Activated naive CD8-positive, alpha-beta T cell treated with anti-CD3 and anti-CD28 coated beads, Interleukin-2, amount 10 ng/mL, durations not matched to agents 7 days and 5 days (primary cell): ENCODE results near the gene FAM177B. TPM values are rescaled to one million over a fixed set of nuclear protein-coding genes. Genes with fewer than 3 reads are reported as not detected.
"Not testable (repeated sequence)": the region's sequence is repeated elsewhere in the genome, so short reads cannot be mapped to it uniquely, and the experiment has no call there.

Source experiments
- ATAC-seq: fragments of 150-1000 bp; cut with Tn5 transposase; one replicate; pipeline ENCODE4 v1.10.0; 2021; ENCODE audit warnings: low read depth, moderate library complexity
- POLR2A ChIA-PET: fragments of 350-600 bp; sonication (Branson Sonifier 250); formaldehyde crosslinking; loops from one replicate; lab custom pipeline; 2021; ENCODE audit warnings: antibody characterized with exemption; lab: Charles Lee
- DNase-seq: peaks from one replicate; pipeline ENCODE4 v3.0.0; 2021
- H3K27ac Mint-ChIP-seq: one replicate; pipeline ENCODE4 v1.8.0; 2022; ENCODE audit warnings: mild to moderate bottlenecking, mixed read lengths
- H3K27me3 Mint-ChIP-seq: one replicate; pipeline ENCODE4 v1.8.0; 2022; ENCODE audit warnings: mild to moderate bottlenecking, moderate library complexity, mixed read lengths
- H3K36me3 Mint-ChIP-seq: one replicate; pipeline ENCODE4 v1.8.0; 2021; ENCODE audit warnings: mild to moderate bottlenecking, mixed read lengths
- H3K4me1 Mint-ChIP-seq: one replicate; pipeline ENCODE4 v1.8.0; 2021; ENCODE audit warnings: mixed read lengths
- H3K4me3 Mint-ChIP-seq: one replicate; pipeline ENCODE4 v1.8.0; 2022; ENCODE audit warnings: mild to moderate bottlenecking, moderate library complexity, mixed read lengths
- H3K9me3 Mint-ChIP-seq: one replicate; pipeline ENCODE4 v1.8.0; 2021; ENCODE audit warnings: mixed read lengths
- total RNA-seq, 2 experiments: library from RNA; stranded (reverse); gene quantifications; one replicate each; pipeline ENCODE4 v1.2.3, GENCODE V29; 2021

The FAM177B gene
- total RNA-seq, 2 experiments from 2014 or later = not detected

DNA sequence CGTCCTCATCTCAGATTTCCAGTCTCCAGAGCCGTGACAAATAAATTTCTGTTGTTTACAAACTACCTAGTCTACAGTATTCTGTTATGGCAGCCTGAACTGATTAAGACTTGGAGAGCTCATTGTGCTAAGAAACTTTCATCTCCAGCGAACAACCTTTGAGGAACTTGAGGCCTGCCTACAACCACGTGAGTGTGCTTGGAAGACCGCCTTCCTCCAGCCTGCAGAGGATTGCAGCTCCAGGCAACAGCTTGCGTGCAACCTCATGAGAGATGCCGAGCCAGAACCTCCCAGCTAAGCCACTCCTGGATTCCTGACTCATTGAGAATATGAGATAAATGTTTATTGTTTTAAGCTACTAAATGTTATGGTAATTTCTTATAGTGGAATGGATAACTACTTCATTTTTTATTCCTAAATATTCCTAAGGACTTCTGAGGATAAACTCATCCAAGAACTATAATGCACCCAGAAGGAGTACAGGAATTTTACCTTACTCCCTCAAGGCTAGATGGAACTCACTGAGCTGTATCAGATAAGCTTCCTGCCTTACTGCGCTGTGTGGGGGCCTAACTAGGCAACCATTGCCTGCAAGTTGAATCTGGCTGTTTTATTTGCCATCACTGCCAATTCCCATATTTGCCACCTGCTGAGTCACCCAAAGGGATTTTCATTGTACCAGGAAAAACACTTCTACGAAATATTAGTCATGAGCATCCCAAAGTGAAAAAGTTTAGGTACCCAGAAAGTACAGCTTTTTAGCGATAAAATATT lies 17.6 kb downstream of the FAM177B start:
- Mint-ChIP-seq H3K27me3 (peaks cover 18% of the 10 kb centered on the region), H3K4me1 (no peaks in the 10 kb centered on the region), H3K27ac (no peak overlapping the region), H3K36me3 (no peaks in the 10 kb centered on the region), H3K4me3 (no peak overlapping the region), H3K9me3 (peaks cover 2% of the 10 kb centered on the region)
- no peak for ATAC-seq
- POLR2A ChIA-PET = no interaction called here
- no peak for DNase-seq

- no peak overlapping the region for H3K4me3 Mint-ChIP-seq
- POLR2A ChIA-PET = no interaction called here
- H3K9me3 Mint-ChIP-seq = peaks cover 6% of the 10 kb centered on the region
- no peak overlapping the region for H3K27ac Mint-ChIP-seq
- H3K4me1 Mint-ChIP-seq = no peaks in the 10 kb centered on the region
- ATAC-seq (no peak), DNase-seq (no peak)
- H3K27me3 Mint-ChIP-seq = peaks cover 21% of the 10 kb centered on the region
- H3K36me3 Mint-ChIP-seq = no peaks in the 10 kb centered on the region
These were observed 20.8 kb downstream of the FAM177B start for GRCh38 chr1:222757646-222758268.

DNA sequence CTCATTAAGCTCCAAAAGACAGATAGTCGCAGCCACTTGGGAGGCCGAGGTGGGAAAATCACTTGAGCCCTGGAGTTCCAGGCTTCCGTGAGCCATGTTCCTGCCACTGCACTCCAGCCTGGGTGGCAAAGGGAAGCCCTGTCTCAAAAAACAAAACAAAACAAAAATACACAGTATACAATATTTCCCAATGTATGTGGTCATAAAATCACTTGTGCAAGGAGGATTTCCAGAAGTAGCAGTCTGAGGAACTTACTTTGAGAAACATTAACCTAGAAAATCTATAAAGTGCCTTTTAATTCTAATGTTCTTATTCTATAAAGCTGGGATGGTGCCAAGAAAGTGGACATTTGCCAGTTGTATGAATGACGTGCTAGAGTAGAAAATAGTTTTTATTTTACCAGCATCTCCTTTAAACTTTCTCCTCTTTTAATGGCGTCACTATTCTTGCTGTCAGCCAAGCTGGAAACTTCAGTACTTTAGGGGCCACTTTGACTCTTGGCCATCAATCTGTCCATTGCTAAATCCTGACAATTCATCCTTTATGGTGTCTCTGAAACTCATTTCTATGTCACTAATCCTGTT lies 22.5 kb downstream of the FAM177B start:
- DNase-seq (no peak), ATAC-seq (no peak)
- H3K4me3 Mint-ChIP-seq = no peak overlapping the region
- H3K27me3 Mint-ChIP-seq = peaks cover 34% of the 10 kb centered on the region
- no peaks in the 10 kb centered on the region for H3K4me1 Mint-ChIP-seq
- no peak overlapping the region for H3K27ac Mint-ChIP-seq
- H3K9me3 Mint-ChIP-seq = peaks cover 9% of the 10 kb centered on the region
- no peaks in the 10 kb centered on the region for H3K36me3 Mint-ChIP-seq
- POLR2A ChIA-PET = no interaction called here

- H3K9me3 Mint-ChIP-seq = peaks cover 13% of the 10 kb centered on the region
- POLR2A ChIA-PET = no interaction called here
These were observed 24.1 kb downstream of the FAM177B start for GRCh38 chr1:222761083-222761482.

DNA sequence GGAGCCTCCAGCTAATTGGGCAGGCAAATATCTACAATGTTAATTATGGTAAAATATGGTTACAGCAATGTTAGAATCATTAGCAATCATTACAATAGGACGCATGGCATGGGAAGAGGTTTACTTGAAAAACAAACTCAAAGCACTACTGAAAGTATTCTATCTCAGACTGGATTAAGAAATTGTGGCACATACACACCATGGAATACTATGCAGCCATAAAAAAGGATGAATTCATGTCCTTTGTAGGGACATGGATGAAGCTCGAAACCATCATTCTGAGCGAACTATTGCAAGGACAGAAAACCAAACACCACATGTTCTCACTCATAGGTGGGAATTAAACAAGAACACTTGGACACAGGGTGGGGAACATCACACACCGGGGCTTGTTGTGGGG lies 25.2 kb downstream of the FAM177B start:
- DNase-seq, H3K36me3 Mint-ChIP-seq, POLR2A ChIA-PET, ATAC-seq, H3K27ac Mint-ChIP-seq, H3K4me3 Mint-ChIP-seq, H3K4me1 Mint-ChIP-seq: not testable (repeated sequence)
- Mint-ChIP-seq H3K27me3 (peaks cover 22% of the 10 kb centered on the region), H3K9me3 (peaks cover 11% of the 10 kb centered on the region)

More at GRCh38 chr1:222761083-222761482, 24.1 kb downstream of the FAM177B start:
- peaks cover 3% of the 10 kb centered on the region for H3K4me1 Mint-ChIP-seq
- peaks cover 25% of the 10 kb centered on the region for H3K27me3 Mint-ChIP-seq
- no peak overlapping the region for H3K4me3 Mint-ChIP-seq
- H3K27ac Mint-ChIP-seq = no peak overlapping the region
- H3K36me3 Mint-ChIP-seq = peaks cover 2% of the 10 kb centered on the region
- no peak for ATAC-seq
- DNase-seq = no peak

- Mint-ChIP-seq H3K27me3 (peaks cover 13% of the 10 kb centered on the region), H3K27ac (no peak overlapping the region), H3K4me1 (peaks cover 11% of the 10 kb centered on the region), H3K4me3 (no peak overlapping the region), H3K9me3 (peaks cover 27% of the 10 kb centered on the region), H3K36me3 (peaks cover 2% of the 10 kb centered on the region)
- DNase-seq (no peak), ATAC-seq (peak; percentile 33)
- POLR2A ChIA-PET = no interaction called here
These were observed 30.2 kb downstream of the FAM177B start for GRCh38 chr1:222767152-222767571.

GRCh38 chr1:222768592-222768991 lies 31.6 kb downstream of the FAM177B start:
- H3K27ac Mint-ChIP-seq = no peak overlapping the region
- POLR2A ChIA-PET = no interaction called here
- DNase-seq = no peak
- peaks cover 9% of the 10 kb centered on the region for H3K27me3 Mint-ChIP-seq
- ATAC-seq = no peak
- peaks cover 2% of the 10 kb centered on the region for H3K36me3 Mint-ChIP-seq
- peaks cover 26% of the 10 kb centered on the region for H3K9me3 Mint-ChIP-seq
- H3K4me3 Mint-ChIP-seq = no peak overlapping the region
- peaks cover 17% of the 10 kb centered on the region for H3K4me1 Mint-ChIP-seq

DNA sequence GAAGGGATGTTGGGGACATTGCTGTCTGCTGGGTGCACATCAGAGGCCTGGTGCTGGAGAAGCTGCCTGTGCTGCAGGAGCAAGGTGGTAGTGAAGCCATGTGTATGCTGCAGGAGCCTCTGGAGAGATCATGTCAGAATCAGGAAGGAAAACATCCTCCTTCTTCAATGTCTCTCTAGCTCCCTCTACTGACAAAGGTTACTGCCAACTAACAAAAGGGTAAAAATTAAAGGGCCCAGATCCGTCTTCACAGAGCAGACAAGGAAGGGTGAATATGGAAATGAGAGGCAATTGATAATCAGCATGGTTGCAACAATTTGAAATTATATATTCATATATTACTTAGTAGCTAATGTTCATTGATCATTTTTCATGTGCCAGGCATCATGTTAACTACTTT lies 32.2 kb downstream of the FAM177B start:
- Mint-ChIP-seq H3K9me3 (peaks cover 24% of the 10 kb centered on the region), H3K27me3 (peaks cover 4% of the 10 kb centered on the region), H3K36me3 (peaks cover 2% of the 10 kb centered on the region), H3K27ac (no peak overlapping the region), H3K4me1 (peaks cover 17% of the 10 kb centered on the region), H3K4me3 (no peak overlapping the region)
- ATAC-seq (no peak), DNase-seq (no peak)
- POLR2A ChIA-PET = no interaction called here

- no peak for ATAC-seq
- H3K36me3 Mint-ChIP-seq = peaks cover 2% of the 10 kb centered on the region
- POLR2A ChIA-PET = no interaction called here
- no peak overlapping the region for H3K4me3 Mint-ChIP-seq
- no peak overlapping the region for H3K27ac Mint-ChIP-seq
- peaks cover 22% of the 10 kb centered on the region for H3K9me3 Mint-ChIP-seq
- no peak for DNase-seq
- peaks cover 16% of the 10 kb centered on the region for H3K4me1 Mint-ChIP-seq
- peaks cover 5% of the 10 kb centered on the region for H3K27me3 Mint-ChIP-seq
These were observed 33.1 kb downstream of the FAM177B start for GRCh38 chr1:222769971-222770620.

DNA sequence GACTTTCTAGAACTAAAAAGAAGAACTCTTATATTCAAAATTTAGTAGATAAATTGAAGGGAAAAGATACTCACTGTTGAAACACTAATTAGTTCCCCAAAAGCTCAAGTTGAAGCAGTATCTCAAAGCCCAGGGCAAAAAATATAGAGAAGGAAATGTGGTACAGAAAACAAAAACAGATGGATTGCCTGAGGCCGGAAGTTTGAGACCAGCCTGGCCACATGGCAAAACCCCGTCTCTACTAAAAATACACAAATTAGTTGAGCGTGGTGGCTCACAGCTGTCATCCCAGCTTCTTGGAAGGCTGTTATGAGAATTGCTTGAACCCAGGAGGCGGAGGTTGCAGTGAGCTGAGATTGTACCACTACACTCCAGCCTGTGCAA lies 36.0 kb downstream of the FAM177B start:
- no peaks in the 10 kb centered on the region for H3K36me3 Mint-ChIP-seq
- H3K4me3 Mint-ChIP-seq = peak overlapping the region; percentile 18
- POLR2A ChIA-PET = no interaction called here
- ATAC-seq = peak; percentile 50
- peaks cover 8% of the 10 kb centered on the region for H3K4me1 Mint-ChIP-seq
- H3K27ac Mint-ChIP-seq = peak overlapping the region; percentile 21
- no peak for DNase-seq
- H3K9me3 Mint-ChIP-seq = peaks cover 15% of the 10 kb centered on the region
- H3K27me3 Mint-ChIP-seq = peaks cover 9% of the 10 kb centered on the region

GRCh38 chr1:222777463-222777862 lies 40.5 kb downstream of the FAM177B start:
- POLR2A ChIA-PET = no interaction called here
- Mint-ChIP-seq H3K27ac (no peak overlapping the region), H3K36me3 (no peaks in the 10 kb centered on the region), H3K27me3 (peaks cover 18% of the 10 kb centered on the region), H3K4me1 (peaks cover 5% of the 10 kb centered on the region), H3K4me3 (no peak overlapping the region), H3K9me3 (no peaks in the 10 kb centered on the region)
- ATAC-seq = no peak
- no peak for DNase-seq

DNA sequence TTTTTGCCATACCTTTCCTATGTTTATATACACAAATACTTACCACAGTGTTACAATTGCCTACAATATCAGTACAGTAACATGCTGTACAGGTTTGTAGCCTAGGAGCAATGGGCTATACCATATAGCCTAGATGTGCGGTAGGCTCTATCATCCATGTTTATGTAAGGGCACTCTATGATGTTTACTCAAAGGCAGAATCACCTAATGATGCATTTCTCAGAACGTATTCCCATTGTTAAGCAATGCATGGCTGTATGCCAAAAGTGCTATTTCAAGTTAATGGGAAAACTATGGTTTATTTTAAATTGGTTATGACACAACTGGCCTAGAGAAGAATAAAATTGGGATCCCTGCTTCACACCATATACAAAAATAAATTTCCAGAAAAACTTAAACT lies 41.0 kb downstream of the FAM177B start:
- no peak for DNase-seq
- ATAC-seq = no peak
- H3K9me3 Mint-ChIP-seq = no peaks in the 10 kb centered on the region
- H3K27me3 Mint-ChIP-seq = peaks cover 23% of the 10 kb centered on the region
- no peak overlapping the region for H3K4me3 Mint-ChIP-seq
- no peaks in the 10 kb centered on the region for H3K4me1 Mint-ChIP-seq
- H3K27ac Mint-ChIP-seq = no peak overlapping the region
- POLR2A ChIA-PET = no interaction called here
- no peaks in the 10 kb centered on the region for H3K36me3 Mint-ChIP-seq

GRCh38 chr1:222781251-222781650 lies 44.2 kb downstream of the FAM177B start:
- Mint-ChIP-seq H3K36me3 (no peaks in the 10 kb centered on the region), H3K27ac (no peak overlapping the region)
- no peak for DNase-seq

More at GRCh38 chr1:222781251-222781650, 44.2 kb downstream of the FAM177B start:
- Mint-ChIP-seq H3K9me3 (no peaks in the 10 kb centered on the region), H3K27me3 (peaks cover 37% of the 10 kb centered on the region), H3K4me3 (no peak overlapping the region), H3K4me1 (no peaks in the 10 kb centered on the region)
- ATAC-seq = no peak
- POLR2A ChIA-PET = no interaction called here
